Measurements from ENCODE around the gene ADGRG7.

Gene ADGRG7

DNA sequence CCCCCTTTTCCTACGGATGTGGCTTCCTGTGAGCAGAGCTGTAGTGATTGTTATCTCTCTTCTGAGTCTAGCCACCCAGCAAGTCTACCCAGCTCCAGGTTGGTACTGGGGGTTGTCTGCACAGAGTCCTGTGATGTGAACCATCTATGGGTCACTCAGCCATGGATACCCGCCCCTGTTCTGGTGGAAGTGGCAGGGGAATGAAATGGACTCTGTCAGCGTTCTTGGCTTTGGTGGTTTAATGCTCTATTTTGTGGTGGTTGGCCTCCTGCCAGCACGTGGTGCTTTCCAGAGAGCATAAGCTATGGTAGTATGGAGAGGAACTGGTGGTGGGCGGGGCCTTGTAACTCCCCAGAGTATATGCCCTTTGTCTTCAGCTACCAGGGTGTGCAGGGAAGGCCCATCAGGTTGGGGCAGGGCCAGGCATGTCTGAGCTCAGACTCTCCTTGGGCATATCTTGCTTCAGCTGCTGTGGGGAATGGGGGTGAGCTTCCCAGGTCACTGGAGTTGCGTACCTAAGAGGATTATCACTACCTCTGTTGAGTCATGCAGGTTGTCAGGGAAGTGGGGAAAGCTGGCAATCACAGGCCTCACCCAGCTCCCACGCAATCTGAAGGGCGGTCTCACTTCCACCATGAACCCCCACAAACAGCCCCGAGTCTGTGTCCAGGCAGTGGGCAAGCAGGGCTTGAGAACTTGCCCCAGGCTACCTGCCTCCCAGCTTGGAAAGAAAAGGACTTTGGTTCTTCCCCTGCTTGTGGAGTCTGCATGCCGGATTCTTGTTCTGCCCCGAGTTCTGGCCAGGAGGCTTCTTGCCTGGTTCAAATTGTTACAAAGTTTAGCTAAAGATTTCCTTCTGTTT lies 9.0 kb upstream of the ADGRG7 start:
- DNase-seq, result no peak

DNA sequence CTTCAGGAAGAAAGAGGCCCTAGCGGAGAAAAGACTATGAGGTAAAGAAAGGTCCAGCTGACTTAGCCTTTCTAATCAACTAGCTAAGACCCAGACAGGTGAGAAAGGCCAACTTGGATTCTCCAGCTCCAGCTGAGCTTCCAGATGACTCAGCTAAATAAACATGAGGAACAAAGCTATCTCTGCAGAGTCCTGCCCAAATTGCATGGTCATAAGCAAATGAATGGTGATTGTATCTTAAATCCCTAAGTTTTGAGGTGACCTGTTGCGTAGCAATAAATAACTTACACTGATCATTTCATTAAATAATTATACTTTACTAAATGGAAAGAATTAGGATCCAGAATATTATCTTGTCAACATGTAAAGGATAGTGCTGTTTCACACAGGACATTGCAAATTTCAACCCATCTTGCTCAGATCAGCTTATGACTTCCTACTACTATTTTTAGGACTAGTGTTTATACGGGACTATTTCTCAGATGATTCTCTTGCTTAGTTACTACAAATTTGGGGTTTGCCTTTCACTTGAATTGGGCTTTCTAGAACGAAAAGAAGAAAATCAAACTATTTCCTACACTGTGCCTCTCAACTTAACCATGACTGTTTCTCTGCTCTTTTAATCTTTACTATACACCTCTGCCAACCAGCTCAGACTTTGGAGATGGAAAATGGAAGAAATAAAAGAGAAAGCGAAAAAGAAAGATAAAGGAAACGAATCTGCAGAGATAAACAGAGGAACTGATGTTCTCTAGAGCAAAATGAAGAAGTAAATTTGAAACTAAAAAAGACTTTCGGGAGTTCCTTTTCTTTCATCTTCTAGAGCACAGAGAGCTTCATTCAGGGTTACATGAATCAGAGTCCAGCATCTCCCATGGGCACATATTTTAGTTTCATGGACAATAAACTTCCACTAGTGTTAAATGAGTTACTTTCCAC lies 6.6 kb upstream of the ADGRG7 start:
- no peak for DNase-seq

- no peak for DNase-seq
Measured at GRCh38 chr3:100603469-100603868, 5.9 kb upstream of the ADGRG7 start.

- DNase-seq, result no peak
Measured at GRCh38 chr3:100605358-100605757, 4.0 kb upstream of the ADGRG7 start.

- no peak for DNase-seq
Measured at GRCh38 chr3:100606894-100607512, 2.4 kb upstream of the ADGRG7 start.

GRCh38 chr3:100609963-100610362 lies 562 bp downstream of the ADGRG7 start:
- DNase-seq, result no peak

DNA sequence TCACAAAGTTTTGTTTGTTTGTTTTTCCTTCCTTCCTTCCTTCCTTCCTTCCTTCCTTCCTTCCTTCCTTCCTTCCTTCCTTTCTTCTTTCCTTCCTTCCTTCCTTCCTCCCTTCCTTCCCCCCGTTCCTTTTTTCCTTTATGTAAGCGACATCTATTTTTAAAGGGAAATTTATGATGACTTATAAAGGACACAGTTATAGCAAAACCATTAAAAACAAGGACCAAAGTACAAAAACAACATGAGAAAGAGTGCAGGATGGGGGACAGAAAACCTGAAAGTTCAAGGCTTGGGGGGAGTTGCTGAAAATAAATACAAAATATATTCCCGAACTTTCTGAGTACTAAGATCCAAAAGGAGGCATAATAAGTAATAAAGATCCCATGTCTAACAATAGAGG lies 1.8 kb downstream of the ADGRG7 start:
- DNase-seq, result no peak

DNA sequence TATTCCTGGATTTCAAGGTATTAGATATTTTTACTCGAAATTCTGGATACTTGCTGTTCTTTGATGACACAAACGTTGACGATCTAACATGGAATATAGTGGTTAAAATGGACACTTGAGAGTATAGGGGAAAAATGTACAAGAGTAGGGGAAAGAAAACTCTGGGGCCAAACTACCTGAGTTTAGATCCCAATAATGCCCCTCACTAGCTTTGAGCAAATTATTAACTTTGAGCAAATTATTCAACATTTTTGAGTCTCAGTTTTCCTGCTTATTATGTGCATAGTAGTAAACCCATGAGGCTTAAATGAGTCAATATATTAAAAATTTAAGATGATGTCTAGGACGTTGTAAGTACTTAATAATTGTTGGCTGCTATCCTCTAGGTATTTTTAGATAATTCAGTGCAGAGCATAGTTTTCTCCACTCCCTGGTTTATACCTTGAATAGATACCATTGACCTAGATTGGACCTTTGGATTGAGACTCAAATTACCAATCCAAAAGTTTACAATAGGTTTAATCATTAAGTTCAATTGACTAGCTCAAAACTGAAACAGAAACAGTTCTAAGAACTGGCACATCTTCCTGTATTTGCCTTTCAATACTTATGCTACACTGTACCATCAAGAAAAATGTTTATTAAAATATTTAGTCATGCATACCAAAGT lies 4.5 kb downstream of the ADGRG7 start:
- DNase-seq, result no peak

GRCh38 chr3:100614941-100615340 lies 5.5 kb downstream of the ADGRG7 start:
- no peak for DNase-seq

DNA sequence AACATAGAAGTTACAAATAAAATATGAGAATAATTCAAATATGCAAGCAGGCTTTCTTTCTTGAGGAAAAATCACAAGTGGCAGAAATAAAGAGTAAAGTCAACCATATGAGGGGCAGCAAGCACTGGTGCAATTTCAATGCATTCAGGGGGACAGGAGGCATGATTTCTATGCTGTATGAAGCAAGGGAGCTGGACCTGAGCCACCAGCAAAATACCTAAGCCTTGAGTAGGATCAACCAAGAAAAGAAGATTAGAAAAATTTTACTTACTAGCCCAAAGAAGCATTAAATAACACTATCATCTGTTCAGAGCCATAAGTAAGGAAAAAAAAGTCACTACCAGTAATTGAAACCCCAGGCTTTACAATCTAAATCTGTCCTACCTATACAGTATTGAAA lies 6.3 kb downstream of the ADGRG7 start:
- DNase-seq, result no peak

DNA sequence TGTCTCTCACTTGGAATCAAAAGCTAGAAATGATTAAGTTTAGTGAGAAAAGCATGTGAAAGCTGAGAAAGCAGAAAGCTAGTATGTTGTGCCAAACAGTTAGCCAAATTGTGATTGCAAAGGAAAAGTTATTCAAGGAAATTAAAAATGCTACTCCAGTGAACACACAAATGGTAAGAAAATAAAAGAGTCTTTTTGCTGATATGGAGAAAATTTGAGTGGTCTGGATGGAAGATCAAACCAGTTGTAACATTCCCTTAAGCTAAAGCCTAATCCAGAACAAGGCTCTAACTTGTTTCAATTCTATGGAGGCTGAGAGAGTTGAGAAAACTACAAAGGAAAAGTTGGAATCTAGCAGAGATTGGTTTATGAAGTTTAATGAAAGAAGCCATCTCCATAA lies 11.8 kb downstream of the ADGRG7 start:
- no peak for DNase-seq

GRCh38 chr3:100627491-100627890 lies 18.1 kb downstream of the ADGRG7 start:
- DNase-seq, result no peak

DNA sequence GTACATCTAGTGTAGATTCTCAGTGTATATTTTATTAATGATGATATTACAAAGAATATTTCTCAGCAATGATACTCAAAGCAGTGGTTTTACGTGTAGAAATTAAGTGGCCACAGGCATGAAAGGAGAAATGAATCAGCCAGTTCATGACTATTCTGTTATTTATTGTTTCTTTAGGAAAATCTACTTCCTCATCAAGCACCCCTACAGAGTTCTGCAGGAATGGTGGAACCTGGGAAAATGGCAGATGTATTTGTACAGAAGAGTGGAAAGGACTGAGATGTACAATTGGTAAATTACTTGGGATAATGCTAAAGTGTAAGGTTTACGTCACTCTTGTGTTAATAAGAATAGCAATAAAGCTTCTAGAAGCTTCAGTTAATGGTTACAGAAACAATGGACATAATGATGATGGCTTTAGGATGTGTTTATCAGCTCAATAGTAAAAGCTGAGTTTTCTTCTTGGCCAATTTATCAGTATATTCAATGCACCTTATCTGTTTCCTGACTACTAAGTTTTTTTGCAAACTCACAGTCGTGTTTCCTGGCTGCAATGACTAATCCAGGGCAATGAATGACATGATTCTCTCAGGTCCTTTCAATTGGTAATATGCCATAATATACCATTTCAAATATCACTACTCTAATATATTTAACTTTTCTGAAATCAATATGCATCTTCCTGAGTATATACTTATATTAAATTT lies 20.2 kb downstream of the ADGRG7 start:
- DNase-seq, result no peak

- DNase-seq, result no peak
Measured at GRCh38 chr3:100630664-100631063, 21.3 kb downstream of the ADGRG7 start.

- no peak for DNase-seq
Measured at GRCh38 chr3:100631236-100631635, 21.8 kb downstream of the ADGRG7 start.

- no peak for DNase-seq
Measured at GRCh38 chr3:100634493-100635272, 25.3 kb downstream of the ADGRG7 start.

DNA sequence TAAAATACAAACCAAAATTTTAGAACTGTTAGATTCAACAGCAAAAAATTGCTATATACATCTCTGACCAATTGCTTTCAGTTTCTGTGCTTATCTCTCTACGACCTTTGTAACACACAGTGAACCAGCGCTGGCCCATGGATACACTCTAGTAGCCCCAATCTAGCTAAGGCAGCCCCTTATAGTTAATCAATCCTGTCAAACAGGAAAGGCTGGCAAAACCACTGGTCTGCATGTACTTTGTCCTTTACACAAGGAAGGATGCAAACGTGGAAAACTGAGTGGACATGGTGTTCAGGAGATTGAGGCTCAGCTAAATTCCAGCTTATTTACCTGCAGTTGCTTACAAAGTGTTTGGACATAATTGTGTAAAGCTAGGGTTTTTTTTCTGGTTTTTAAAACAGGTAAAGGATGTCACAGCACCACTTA lies 25.9 kb downstream of the ADGRG7 start:
- DNase-seq, result no peak

GRCh38 chr3:100637197-100637631 lies 27.8 kb downstream of the ADGRG7 start:
- DNase-seq, result no peak

DNA sequence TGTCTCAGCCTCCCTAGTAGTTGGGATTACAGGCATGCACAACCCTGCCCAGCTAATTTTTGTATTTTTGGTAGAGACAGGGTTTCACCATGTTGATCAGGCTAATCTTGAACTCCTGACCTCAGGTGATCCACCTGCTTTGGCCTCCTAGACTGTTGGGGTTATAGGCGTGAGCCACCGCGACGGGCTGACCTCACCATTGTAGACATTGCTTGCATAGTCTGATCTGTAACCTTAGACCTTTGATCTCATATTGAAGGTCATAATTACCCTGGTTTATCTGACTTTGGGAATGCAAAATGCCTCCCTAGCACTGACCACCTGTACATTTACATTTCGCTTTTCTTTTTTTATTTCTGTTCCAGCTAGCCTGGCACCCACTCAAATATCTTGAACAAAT lies 31.2 kb downstream of the ADGRG7 start:
- no peak for DNase-seq

- no peak for DNase-seq
Measured at GRCh38 chr3:100641471-100642032, 32.2 kb downstream of the ADGRG7 start.

- DNase-seq, result no peak
Measured at GRCh38 chr3:100645913-100646312, 36.5 kb downstream of the ADGRG7 start.

Measured in NCI-H1048 (cell line).